Fibroblast of lung (primary cell): ENCODE measurements around the gene TMEM11. TPM values are rescaled to one million over a fixed set of nuclear protein-coding genes. Genes with fewer than 3 reads are reported as not detected.

Source experiments
- DNase-seq, 2 donors: peaks; one replicate each; pipeline versions ENCODE4 v3.0.0 to v3.0.0-alpha.2; 2010; ENCODE audit warnings: low read depth in 2 of 2
- H2AFZ ChIP-seq: 2 replicates; pipeline ENCODE4 v1.5.1; 2012; ENCODE audit warnings: low read length, control low read depth, inconsistent platforms
- H3K27ac ChIP-seq: 2 replicates; pipeline ENCODE4 v1.5.1; 2011; ENCODE audit warnings: low read length, control low read depth; ENCODE audit not compliant: insufficient read depth
- H3K27me3 ChIP-seq: 2 replicates; pipeline ENCODE4 v1.5.1; 2011; ENCODE audit warnings: mild to moderate bottlenecking, low read length; ENCODE audit not compliant: control insufficient read depth, insufficient read depth
- H3K36me3 ChIP-seq: 2 replicates; pipeline ENCODE4 v1.5.1; 2011; ENCODE audit warnings: low read length; ENCODE audit not compliant: control insufficient read depth, insufficient read depth
- H3K4me1 ChIP-seq: 2 replicates; pipeline ENCODE4 v1.5.1; 2011; ENCODE audit warnings: low read length; ENCODE audit not compliant: control insufficient read depth, insufficient read depth; ENCODE audit errors: extremely low read depth
- H3K4me2 ChIP-seq: 2 replicates; pipeline ENCODE4 v1.5.1; 2011; ENCODE audit warnings: low read length, control low read depth; ENCODE audit not compliant: insufficient read depth; ENCODE audit errors: extremely low read depth
- H3K4me3 ChIP-seq, 4 experiments: fragments of 200-600 bp in 1 of 4; sonication (generic) in 1 of 4; replicated peaks in 1 of 4; 2 replicates each; pipeline ENCODE4 v1.5.1; 2011 to 2016; ENCODE audit warnings: low read length in 4 of 4, low read depth in 3 of 4, mild to moderate bottlenecking in 3 of 4, control low read depth in 2 of 4, inconsistent platforms in 1 of 4, mixed read lengths in 1 of 4; ENCODE audit not compliant: insufficient read depth in 1 of 4; ENCODE audit errors: control extremely low read depth in 1 of 4
- H3K79me2 ChIP-seq: 2 replicates; pipeline ENCODE4 v1.5.1; 2012; ENCODE audit warnings: mild to moderate bottlenecking, low read length, inconsistent platforms; ENCODE audit not compliant: control insufficient read depth, insufficient read depth
- H3K9ac ChIP-seq: 2 replicates; pipeline ENCODE4 v1.5.1; 2011; ENCODE audit warnings: mild to moderate bottlenecking, low read length, control low read depth; ENCODE audit not compliant: insufficient read depth
- H3K9me3 ChIP-seq: 2 replicates; pipeline ENCODE4 v1.5.1; 2012; ENCODE audit warnings: low read depth, low read length; ENCODE audit not compliant: control insufficient read depth, insufficient read depth
- H4K20me1 ChIP-seq: 2 replicates; pipeline ENCODE4 v1.5.1; 2011; ENCODE audit warnings: low read length; ENCODE audit not compliant: control insufficient read depth, insufficient read depth; ENCODE audit errors: extremely low read depth
- EZH2 ChIP-seq: IDR thresholded peaks from 2 replicates; pipeline ENCODE4 v1.5.1; 2012; ENCODE audit warnings: low read length, control low read depth, mild to moderate bottlenecking; ENCODE audit errors: missing control alignments
- polyA plus RNA-seq, 2 donors: library from polyadenylated mRNA; depleted of rRNA in 1 of 2; stranded (reverse) in 1 of 2; unstranded in 1 of 2; fragments of >200 nt; gene quantifications; 2 replicates each; pipeline ENCODE4 v1.2.1, GENCODE V29; 2011 to 2012; ENCODE audit warnings: missing spikeins in 1 of 2
- total RNA-seq: library from RNA; depleted of rRNA; stranded (reverse); fragments of >200 nt; gene quantifications from 2 replicates; pipeline ENCODE4 v1.2.1, GENCODE V29; 2014
- TF ChIP-seq, protein P1 (sequence below), 2 donors: IDR thresholded peaks in 1 of 2; conservative IDR thresholded peaks in 1 of 2; 1 replicate in 1 of 2; 2 replicates in 1 of 2; pipeline ENCODE4 v1.5.1; 2011 to 2012; ENCODE audit warnings: low read length in 2 of 2, control low read depth in 1 of 2, inconsistent platforms in 1 of 2, low read depth in 1 of 2, mild to moderate bottlenecking in 1 of 2

The TMEM11 gene
- total and polyA plus RNA-seq, 2 donors (not counting 1 experiment from before 2014, with no cell fraction given): 21.5 to 41.1 TPM

DNA sequence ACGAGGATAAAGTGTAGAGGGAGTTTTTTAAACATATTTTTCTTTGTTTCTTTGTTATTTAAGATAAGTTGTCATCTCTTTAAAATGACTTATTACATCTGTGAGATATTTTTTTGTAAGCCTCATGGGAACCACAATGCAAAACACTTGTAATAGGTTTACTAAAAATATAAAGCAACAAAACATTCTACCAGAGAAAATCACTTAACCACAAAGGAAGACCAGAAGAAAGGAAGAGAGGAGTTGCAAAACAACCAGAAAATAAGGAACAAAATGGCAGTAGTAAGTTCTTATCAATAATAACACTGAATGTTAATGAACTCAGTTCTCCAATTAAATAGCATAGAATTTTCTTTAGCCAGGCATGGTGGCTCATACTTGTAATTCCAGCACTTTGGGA is 64.3 kb downstream of the TMEM11 start:
- Histone ChIP-seq H3K4me3 (no peak overlapping the region), H3K9me3 (no peaks in the 10 kb centered on the region), H3K79me2 (no peaks in the 10 kb centered on the region), H3K27me3 (no peaks in the 10 kb centered on the region), H2AFZ (no peak overlapping the region), H3K27ac (no peak overlapping the region), H3K36me3 (no peaks in the 10 kb centered on the region), H3K9ac (no peak overlapping the region), H4K20me1 (no peaks in the 10 kb centered on the region), H3K4me1 (no peaks in the 10 kb centered on the region), H3K4me2 (no peak overlapping the region)
- DNase-seq: no peak
- no peak for TF ChIP-seq EZH2
- TF ChIP-seq, protein P1, sequence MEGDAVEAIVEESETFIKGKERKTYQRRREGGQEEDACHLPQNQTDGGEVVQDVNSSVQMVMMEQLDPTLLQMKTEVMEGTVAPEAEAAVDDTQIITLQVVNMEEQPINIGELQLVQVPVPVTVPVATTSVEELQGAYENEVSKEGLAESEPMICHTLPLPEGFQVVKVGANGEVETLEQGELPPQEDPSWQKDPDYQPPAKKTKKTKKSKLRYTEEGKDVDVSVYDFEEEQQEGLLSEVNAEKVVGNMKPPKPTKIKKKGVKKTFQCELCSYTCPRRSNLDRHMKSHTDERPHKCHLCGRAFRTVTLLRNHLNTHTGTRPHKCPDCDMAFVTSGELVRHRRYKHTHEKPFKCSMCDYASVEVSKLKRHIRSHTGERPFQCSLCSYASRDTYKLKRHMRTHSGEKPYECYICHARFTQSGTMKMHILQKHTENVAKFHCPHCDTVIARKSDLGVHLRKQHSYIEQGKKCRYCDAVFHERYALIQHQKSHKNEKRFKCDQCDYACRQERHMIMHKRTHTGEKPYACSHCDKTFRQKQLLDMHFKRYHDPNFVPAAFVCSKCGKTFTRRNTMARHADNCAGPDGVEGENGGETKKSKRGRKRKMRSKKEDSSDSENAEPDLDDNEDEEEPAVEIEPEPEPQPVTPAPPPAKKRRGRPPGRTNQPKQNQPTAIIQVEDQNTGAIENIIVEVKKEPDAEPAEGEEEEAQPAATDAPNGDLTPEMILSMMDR (conservative IDR thresholded peaks at IDR 0.05 in 1 of 2, IDR thresholded peaks at IDR 0.05 in 1 of 2; ENCODE audit: low read depth in 1 of 2, low read length in 2 of 2): no peak

Other genes with a start within 250 kb of the TMEM11 start
- 178 and 235 TPM in 2 replicates for gene USP22, start 171.2 kb downstream of the TMEM11 start, total RNA-seq
- 235 and 314 TPM in 2 replicates for gene USP22, start 171.2 kb downstream of the TMEM11 start, polyA plus RNA-seq
- 7.7 and 15.5 TPM in 2 replicates for gene DHRS7B, start 87.2 kb downstream of the TMEM11 start, total RNA-seq
- 15.7 and 21.5 TPM in 2 replicates for gene DHRS7B, start 87.2 kb downstream of the TMEM11 start, polyA plus RNA-seq
- 3.9 and 9.2 TPM in 2 replicates for gene NATD1, start 39.2 kb upstream of the TMEM11 start, total RNA-seq
- 1.8 and 5.6 TPM in 2 replicates for gene NATD1, start 39.2 kb upstream of the TMEM11 start, polyA plus RNA-seq
- 9.5 and 23.8 TPM in 2 replicates for gene MAP2K3, start 70.5 kb upstream of the TMEM11 start, total RNA-seq
- 72.0 and 80.9 TPM in 2 replicates for gene MAP2K3, start 70.5 kb upstream of the TMEM11 start, polyA plus RNA-seq
- gene KCNJ12, start 162.2 kb upstream of the TMEM11 start, total RNA-seq: 0.66 and 1.5 TPM in 2 replicates
- 0.09 and 0.69 TPM in 2 replicates for gene KCNJ12, start 162.2 kb upstream of the TMEM11 start, polyA plus RNA-seq